Caco-2 (cell line): ENCODE data around the gene EID2B. TPM values are rescaled to one million over a fixed set of nuclear protein-coding genes. Genes with fewer than 3 reads are reported as not detected.

Experiments
- BruUV-seq: library from RNA; stranded (reverse); fragments of 400-500 nt; replicated peaks from 2 replicates; lab custom pipeline; 2021; lab: Mats Ljungman, UMichigan
- CTCF ChIA-PET: fragments of 300-600 bp; sonication (Branson Sonifier 250); formaldehyde crosslinking; loops from one replicate; lab custom pipeline; 2022; ENCODE audit warnings: antibody characterized with exemption; lab: Charles Lee
- POLR2A ChIA-PET: fragments of 300-600 bp; sonication (Branson Sonifier 250); formaldehyde crosslinking; loops from one replicate; lab custom pipeline; 2022; ENCODE audit warnings: antibody characterized with exemption; lab: Charles Lee
- DNase-seq, 2 experiments: peaks; one replicate each; pipeline versions ENCODE4 v3.0.0 to v3.0.0-alpha.2; 2020 to 2022
- H3K27me3 ChIP-seq: replicated peaks from 2 replicates; pipeline ENCODE4 v1.6.0; 2011; ENCODE audit warnings: low read length; ENCODE audit not compliant: control insufficient read depth, insufficient read depth
- H3K36me3 ChIP-seq: 2 replicates; pipeline ENCODE4 v1.5.1; 2011; ENCODE audit warnings: low read length; ENCODE audit not compliant: control insufficient read depth, insufficient read depth
- H3K4me1 ChIP-seq: fragments of 250-450 bp; sonication (Bioruptor Pico); 2 replicates; pipeline ENCODE4 v1.5.1; 2020; ENCODE audit warnings: mild to moderate bottlenecking
- H3K4me3 ChIP-seq: 2 replicates; pipeline ENCODE4 v1.5.1; 2011; ENCODE audit warnings: low read depth, mild to moderate bottlenecking, control low read depth, low read length
- H3K9me3 ChIP-seq: fragments of 250-450 bp; sonication (Bioruptor Pico); 2 replicates; pipeline ENCODE4 v1.5.1; 2020; ENCODE audit warnings: mild to moderate bottlenecking, moderate library complexity
- H3K27ac Mint-ChIP-seq: one replicate; pipeline ENCODE4 v1.8.0; 2022; ENCODE audit warnings: mixed read lengths; ENCODE audit not compliant: unreplicated experiment
- H3K27me3 Mint-ChIP-seq: one replicate; pipeline ENCODE4 v1.8.0; 2022; ENCODE audit warnings: mixed read lengths; ENCODE audit not compliant: insufficient read depth, unreplicated experiment
- H3K36me3 Mint-ChIP-seq: one replicate; pipeline ENCODE4 v1.8.0; 2022; ENCODE audit warnings: mild to moderate bottlenecking, mixed read lengths; ENCODE audit not compliant: insufficient read depth, unreplicated experiment
- H3K4me1 Mint-ChIP-seq: one replicate; pipeline ENCODE4 v1.8.0; 2022; ENCODE audit warnings: low read depth, mixed read lengths; ENCODE audit not compliant: unreplicated experiment
- H3K4me3 Mint-ChIP-seq: one replicate; pipeline ENCODE4 v1.8.0; 2022; ENCODE audit warnings: mild to moderate bottlenecking, moderate library complexity, mixed read lengths; ENCODE audit not compliant: unreplicated experiment
- H3K9me3 Mint-ChIP-seq: one replicate; pipeline ENCODE4 v1.8.0; 2022; ENCODE audit warnings: mixed read lengths; ENCODE audit not compliant: unreplicated experiment
- intact Hi-C: fragments of 100-400 bp; cut with micrococcal nuclease; formaldehyde crosslinking; loops from one replicate; pipeline ENCODE4 v1.10.0; 2022; ENCODE audit not compliant: unreplicated experiment
- total RNA-seq: library from RNA; stranded (reverse); gene quantifications from 2 replicates; pipeline ENCODE4 v1.2.3, GENCODE V29; 2022
- TF ChIP-seq, protein P1 (sequence below), 2 experiments: fragments of 200-600 bp in 1 of 2; IDR thresholded peaks; 1 replicate in 1 of 2; 2 replicates in 1 of 2; pipeline versions ENCODE4 v1.5.1 to v1.8.0; 2011 to 2022; ENCODE audit warnings: antibody characterized with exemption in 1 of 2, control low read depth in 1 of 2, inconsistent platforms in 1 of 2, low read depth in 1 of 2, low read length in 1 of 2, mild to moderate bottlenecking in 1 of 2, moderate library complexity in 1 of 2; ENCODE audit not compliant: insufficient read depth in 1 of 2, severe bottlenecking in 1 of 2, unreplicated experiment in 1 of 2

The EID2B gene
- total RNA-seq, 1 experiment from 2014 or later = 2.1 TPM

DNA sequence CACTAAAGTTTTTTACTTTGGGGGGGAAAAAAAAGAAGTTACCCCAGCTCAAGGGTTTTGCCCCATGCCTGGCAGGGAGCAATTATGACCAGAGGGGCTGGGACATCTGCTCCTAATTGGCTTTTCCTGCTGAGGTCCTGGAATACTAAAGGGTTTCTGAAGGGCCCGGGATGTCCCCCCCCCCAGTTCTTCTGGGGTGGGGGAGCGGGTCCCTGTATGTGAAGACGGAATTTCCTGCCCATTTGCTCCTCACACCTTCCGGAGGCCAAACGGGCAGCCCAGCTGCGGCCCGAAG, 35.0 kb downstream of the EID2B start:
- intact Hi-C loops = loop anchor here (1.0 kb wide), 1 partner anchor 23 kb away; no protein-coding TSS in a partner anchor
- H3K27me3 Mint-ChIP-seq = peaks cover 16% of the 10 kb centered on the region
- TF ChIP-seq, protein P1, sequence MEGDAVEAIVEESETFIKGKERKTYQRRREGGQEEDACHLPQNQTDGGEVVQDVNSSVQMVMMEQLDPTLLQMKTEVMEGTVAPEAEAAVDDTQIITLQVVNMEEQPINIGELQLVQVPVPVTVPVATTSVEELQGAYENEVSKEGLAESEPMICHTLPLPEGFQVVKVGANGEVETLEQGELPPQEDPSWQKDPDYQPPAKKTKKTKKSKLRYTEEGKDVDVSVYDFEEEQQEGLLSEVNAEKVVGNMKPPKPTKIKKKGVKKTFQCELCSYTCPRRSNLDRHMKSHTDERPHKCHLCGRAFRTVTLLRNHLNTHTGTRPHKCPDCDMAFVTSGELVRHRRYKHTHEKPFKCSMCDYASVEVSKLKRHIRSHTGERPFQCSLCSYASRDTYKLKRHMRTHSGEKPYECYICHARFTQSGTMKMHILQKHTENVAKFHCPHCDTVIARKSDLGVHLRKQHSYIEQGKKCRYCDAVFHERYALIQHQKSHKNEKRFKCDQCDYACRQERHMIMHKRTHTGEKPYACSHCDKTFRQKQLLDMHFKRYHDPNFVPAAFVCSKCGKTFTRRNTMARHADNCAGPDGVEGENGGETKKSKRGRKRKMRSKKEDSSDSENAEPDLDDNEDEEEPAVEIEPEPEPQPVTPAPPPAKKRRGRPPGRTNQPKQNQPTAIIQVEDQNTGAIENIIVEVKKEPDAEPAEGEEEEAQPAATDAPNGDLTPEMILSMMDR (IDR thresholded peaks at IDR 0.05; ENCODE audit: insufficient read depth in 1 of 2, low read depth in 1 of 2, low read length in 1 of 2, severe bottlenecking in 1 of 2, unreplicated experiment in 1 of 2) = no peak
- peak overlapping the region; percentile 85 for H3K4me3 Mint-ChIP-seq
- H3K9me3 Mint-ChIP-seq = no peaks in the 10 kb centered on the region
- H3K27ac Mint-ChIP-seq = no peak overlapping the region
- ChIA-PET CTCF (interaction anchor here (0.6 to 2.1 kb wide), 21 partner anchors 9 to 1597 kb away, joined by 3 to 20 read pairs (median 5); partner anchors contain the start of genes EID2, EID2B, RPS16 and SUPT5H), POLR2A (interaction anchor here (0.7 to 1.2 kb wide), 3 partner anchors 17 to 472 kb away, joined by 4 to 13 read pairs (median 4); partner anchors contain the start of gene RPS16)
- DNase-seq = no peak
- H3K27me3 ChIP-seq = peaks cover 1% of the 10 kb centered on the region
- peaks cover 16% of the 10 kb centered on the region for H3K4me1 Mint-ChIP-seq
- no peaks in the 10 kb centered on the region for H3K9me3 ChIP-seq
- H3K4me1 ChIP-seq = peaks cover 11% of the 10 kb centered on the region
- H3K4me3 ChIP-seq = no peak overlapping the region; the same call in 1 of the 2 replicates
- no TSS peak for BruUV-seq
- H3K36me3 Mint-ChIP-seq = peaks cover 12% of the 10 kb centered on the region
- H3K36me3 ChIP-seq = no peaks in the 10 kb centered on the region

DNA sequence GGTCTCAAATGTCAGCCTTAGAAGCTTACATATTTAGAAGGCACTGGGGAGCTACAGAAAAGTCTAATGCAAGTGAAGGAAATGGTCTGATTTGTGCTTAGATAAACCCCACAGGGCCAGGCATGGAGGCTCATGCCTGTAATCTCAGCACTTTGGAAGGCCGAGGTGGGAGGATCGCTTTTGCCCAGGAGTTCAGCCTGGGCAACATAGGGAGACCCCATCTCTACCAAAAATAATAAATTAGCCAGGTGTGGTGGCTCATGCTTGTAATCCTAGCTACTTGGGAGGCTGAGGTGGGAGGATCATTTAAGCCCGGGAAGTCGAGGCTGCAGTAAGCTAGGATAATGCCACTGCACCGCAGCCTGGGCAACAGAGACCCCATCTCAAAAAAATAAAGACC, 36.6 kb downstream of the EID2B start:
- intact Hi-C loops = no loop called here
- TF ChIP-seq, protein P1 (IDR thresholded peaks at IDR 0.05; ENCODE audit: insufficient read depth in 1 of 2, low read depth in 1 of 2, low read length in 1 of 2, severe bottlenecking in 1 of 2, unreplicated experiment in 1 of 2) = no peak
- Mint-ChIP-seq H3K36me3 (peaks cover 19% of the 10 kb centered on the region), H3K4me3 (no peak overlapping the region), H3K9me3 (no peaks in the 10 kb centered on the region), H3K27me3 (peaks cover 16% of the 10 kb centered on the region), H3K27ac (no peak overlapping the region), H3K4me1 (peaks cover 16% of the 10 kb centered on the region)
- BruUV-seq = no TSS peak
- no peak for DNase-seq
- POLR2A ChIA-PET = interaction anchor here (2.4 kb wide), 1 partner anchor 60 kb away, joined by 13 read pairs; the partner anchor contains the start of gene RPS16
- no peak overlapping the region for H3K4me3 ChIP-seq
- no peaks in the 10 kb centered on the region for H3K9me3 ChIP-seq
- H3K4me1 ChIP-seq = 0 out of 2 replicates have a peak, but pooled peaks cover 7% of the 10 kb centered on the region
- no peaks in the 10 kb centered on the region for H3K36me3 ChIP-seq
- CTCF ChIA-PET = interaction anchor here (1.0 kb wide), 1 partner anchor 42 kb away, joined by 3 read pairs; no protein-coding TSS in a partner anchor
- H3K27me3 ChIP-seq = peaks cover 1% of the 10 kb centered on the region

DNA sequence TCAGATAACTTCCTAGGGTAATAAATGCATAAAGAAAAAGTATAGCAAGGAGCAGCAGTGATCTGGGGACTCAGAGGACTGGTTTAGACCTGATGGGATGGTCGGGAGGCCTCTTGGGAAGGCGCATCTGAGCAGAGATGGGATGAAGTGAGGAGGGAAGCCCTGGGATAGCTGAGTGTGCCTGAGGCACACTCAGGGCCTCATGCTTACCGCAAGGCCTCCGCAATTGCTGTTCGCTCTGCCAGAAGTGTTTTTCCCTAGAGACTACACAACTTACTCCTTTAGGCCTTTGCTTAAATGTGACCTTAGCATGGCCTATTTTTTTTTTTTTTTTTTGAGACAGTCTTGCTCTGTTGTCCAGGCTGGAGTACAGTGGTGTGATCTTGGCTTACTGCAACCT, 38.0 kb downstream of the EID2B start:
- 0 out of 2 replicates have a peak, but pooled peaks cover 7% of the 10 kb centered on the region for H3K4me1 ChIP-seq
- intact Hi-C loops = no loop called here
- no peak for DNase-seq
- CTCF ChIA-PET = interaction anchor here (0.8 kb wide), 1 partner anchor 21 kb away, joined by 4 read pairs; no protein-coding TSS in a partner anchor
- H3K9me3 ChIP-seq = no peaks in the 10 kb centered on the region
- H3K4me3 ChIP-seq = no peak overlapping the region
- no peaks in the 10 kb centered on the region for H3K36me3 ChIP-seq
- Mint-ChIP-seq H3K27me3 (peaks cover 9% of the 10 kb centered on the region), H3K4me1 (peaks cover 13% of the 10 kb centered on the region), H3K27ac (no peak overlapping the region), H3K36me3 (peaks cover 29% of the 10 kb centered on the region), H3K4me3 (no peak overlapping the region), H3K9me3 (no peaks in the 10 kb centered on the region)
- H3K27me3 ChIP-seq = no peaks in the 10 kb centered on the region; the same call in 1 of the 2 replicates
- POLR2A ChIA-PET = interaction anchor here (0.5 to 2.4 kb wide), 2 partner anchors 16 to 59 kb away, joined by 4 to 13 read pairs; partner anchors contain the start of gene RPS16
- TF ChIP-seq, protein P1 (IDR thresholded peaks at IDR 0.05; ENCODE audit: insufficient read depth in 1 of 2, low read depth in 1 of 2, low read length in 1 of 2, severe bottlenecking in 1 of 2, unreplicated experiment in 1 of 2) = no peak
- BruUV-seq = no TSS peak
